Colon (tissue), 2 donors: ENCODE measurements around the gene PDZK1IP1.
"Not testable (repeated sequence)": the region's sequence is repeated elsewhere in the genome, so short reads cannot be mapped to it uniquely, and the experiment has no call there.

Experiments
- FAIRE-seq: peaks from 2 replicates; lab custom pipeline; 2012; peaks lifted over from hg19 to GRCh38; lab: Jason Lieb, UNC
- donor health status: control.
- donor health status: control.

The PDZK1IP1 gene

GRCh38 chr1:47181095-47181954, 8.5 kb downstream of the PDZK1IP1 start:
- no peak for FAIRE-seq

GRCh38 chr1:47180603-47181094, 9.2 kb downstream of the PDZK1IP1 start:
- no peak for FAIRE-seq

- FAIRE-seq, result no peak
Observed at GRCh38 chr1:47179988-47180563, 9.8 kb downstream of the PDZK1IP1 start.

- no peak for FAIRE-seq
Observed at GRCh38 chr1:47179017-47179987, 10.5 kb downstream of the PDZK1IP1 start.

- FAIRE-seq, result no peak
Observed at GRCh38 chr1:47178654-47179016, 11.2 kb downstream of the PDZK1IP1 start.

GRCh38 chr1:47178020-47178419, 11.8 kb downstream of the PDZK1IP1 start:
- FAIRE-seq, result no peak

- no peak for FAIRE-seq
Observed at GRCh38 chr1:47175227-47175934, 14.5 kb downstream of the PDZK1IP1 start.

- FAIRE-seq, result no peak
Observed at GRCh38 chr1:47174656-47175020, 15.2 kb downstream of the PDZK1IP1 start.

- FAIRE-seq, result no peak
Observed at GRCh38 chr1:47172782-47173181, 17.1 kb downstream of the PDZK1IP1 start.

GRCh38 chr1:47164552-47164951, 25.3 kb downstream of the PDZK1IP1 start:
- FAIRE-seq, result no peak

- FAIRE-seq, result no peak
Observed at GRCh38 chr1:47161298-47162040, 28.4 kb downstream of the PDZK1IP1 start.

- FAIRE-seq, result no peak
Observed at GRCh38 chr1:47160716-47161115, 29.1 kb downstream of the PDZK1IP1 start.

- FAIRE-seq, result not testable (repeated sequence)
Observed at GRCh38 chr1:47157957-47158356, 31.9 kb downstream of the PDZK1IP1 start.

GRCh38 chr1:47156457-47156856, 33.4 kb downstream of the PDZK1IP1 start:
- not testable (repeated sequence) for FAIRE-seq

- not testable (repeated sequence) for FAIRE-seq
Observed at GRCh38 chr1:47149162-47149561, 40.7 kb downstream of the PDZK1IP1 start.

- FAIRE-seq, result no peak
Observed at GRCh38 chr1:47147047-47147785, 42.6 kb downstream of the PDZK1IP1 start.

- not testable (repeated sequence) for FAIRE-seq
Observed at GRCh38 chr1:47146495-47146894, 43.3 kb downstream of the PDZK1IP1 start.

GRCh38 chr1:47143654-47144053, 46.2 kb downstream of the PDZK1IP1 start:
- FAIRE-seq, result not testable (repeated sequence)

- not testable (repeated sequence) for FAIRE-seq
Observed at GRCh38 chr1:47140358-47140757, 49.5 kb downstream of the PDZK1IP1 start.

- FAIRE-seq, result no peak
Observed at GRCh38 chr1:47137925-47138615, 51.8 kb downstream of the PDZK1IP1 start.
